Right renal cortex interstitium (tissue), 3 donors: ENCODE results near the gene RNF214. TPM values are rescaled to one million over a fixed set of nuclear protein-coding genes. Genes with fewer than 3 reads are reported as not detected.

Experiments
- polyA plus RNA-seq, 3 donors: library from polyadenylated mRNA; unstranded; fragments of 120-200 nt; gene quantifications; one replicate each; pipeline ENCODE4 v1.2.1, GENCODE V29; 2013; ENCODE audit not compliant: insufficient read length in 3 of 3

Gene RNF214
- polyA plus RNA-seq, 3 donors = 29.7 to 33.1 (median 31.7) TPM

Other genes starting within 250 kb of the RNF214 start
- gene SIK3, start 134.2 kb upstream of the RNF214 start, polyA plus RNA-seq = 10 to 100 TPM; 30.8 to 31.9 (median 31.5) TPM
- gene PAFAH1B2, start 88.4 kb upstream of the RNF214 start, polyA plus RNA-seq = 10 to 100 TPM; 76.5 to 82.9 (median 81.0) TPM
- 10 to 100 TPM; 35.0 to 38.6 (median 38.5) TPM for gene SIDT2, start 53.9 kb upstream of the RNF214 start, polyA plus RNA-seq
- gene TAGLN, start 33.3 kb upstream of the RNF214 start, polyA plus RNA-seq = 100 to 1,000 TPM; 124 to 132 (median 129) TPM
- 10 to 100 TPM; 18.5 to 20.1 (median 19.2) TPM for gene PCSK7, start 598 bp upstream of the RNF214 start, polyA plus RNA-seq
- gene BACE1-AS, start 58.7 kb downstream of the RNF214 start, polyA plus RNA-seq = 10 to 100 TPM; 17.3 to 17.6 (median 17.5) TPM
- gene BACE1, start 83.6 kb downstream of the RNF214 start, polyA plus RNA-seq = 10 to 100 TPM; 56.9 to 61.3 (median 58.5) TPM
- gene CEP164, start 95.2 kb downstream of the RNF214 start, polyA plus RNA-seq = 10 to 100 TPM; 19.6 to 22.9 (median 22.1) TPM